Hematopoietic multipotent progenitor cell (in vitro differentiated cells): ENCODE results near the gene DPEP2. TPM values are rescaled to one million over a fixed set of nuclear protein-coding genes. Genes with fewer than 3 reads are reported as not detected.
"Not testable (repeated sequence)": the region's sequence is repeated elsewhere in the genome, so short reads cannot be mapped to it uniquely, and the experiment has no call there.

Experiments used
- DNase-seq, 3 donors: peaks; one replicate each; pipeline ENCODE4 v3.0.0-alpha.2; 2011 to 2015; ENCODE audit warnings: low read depth in 2 of 3, low spot score in 2 of 3
- total RNA-seq: library from RNA; depleted of rRNA; stranded (reverse); fragments of >200 nt; gene quantifications from one replicate; pipeline ENCODE4 v1.2.3, GENCODE V29; 2012

Gene DPEP2
- total RNA-seq, result 55.2 TPM

GRCh38 chr16:67998779-67999688 is at the start of gene DPEP2:
Gene DPEP2 (minus strand): TSS chr16:67999484. CDS start chr16:67993212, 6,272 bp downstream.
- peak in 2 of 3 donors; percentile 61 to 73 for DNase-seq

GRCh38 chr16:68047987-68048386 is 48.7 kb upstream of the DPEP2 start:
- no peak for DNase-seq

- DNase-seq, result no peak
These were observed 46.8 kb upstream of the DPEP2 start for GRCh38 chr16:68046106-68046505.

GRCh38 chr16:68041783-68042182 is 42.5 kb upstream of the DPEP2 start:
- no peak for DNase-seq

- DNase-seq, result peak; percentile 82 to 89 (median 86)
These were observed 41.4 kb upstream of the DPEP2 start for GRCh38 chr16:68040506-68041288.

GRCh38 chr16:68037841-68038597 is 38.7 kb upstream of the DPEP2 start:
- peak in 1 of 3 donors; percentile 42 for DNase-seq

- DNase-seq, result no peak
These were observed 35.9 kb upstream of the DPEP2 start for GRCh38 chr16:68035227-68035626.

- DNase-seq, result no peak
These were observed 33.8 kb upstream of the DPEP2 start for GRCh38 chr16:68033101-68033500.

GRCh38 chr16:68031951-68032350 is 32.7 kb upstream of the DPEP2 start:
- DNase-seq, result no peak

- not testable (repeated sequence) for DNase-seq
These were observed 30.8 kb upstream of the DPEP2 start for GRCh38 chr16:68030108-68030507.

- no peak for DNase-seq
These were observed 29.7 kb upstream of the DPEP2 start for GRCh38 chr16:68028996-68029395.

- DNase-seq, result peak; percentile 92 to 97 (median 95)
These were observed 23.6 kb upstream of the DPEP2 start, which contains the start of the genes DDX28 and DUS2 for GRCh38 chr16:68022728-68023537. Gene DDX28 (minus strand): TSS chr16:68023232. CDS start chr16:68023202, 30 bp downstream. Gene DUS2 (plus strand): TSS chr16:68023284. CDS start chr16:68038024, 14,740 bp downstream.

- DNase-seq, result no peak
These were observed 23.0 kb upstream of the DPEP2 start for GRCh38 chr16:68022278-68022727.

- no peak for DNase-seq
These were observed 22.2 kb upstream of the DPEP2 start for GRCh38 chr16:68021490-68021889.

GRCh38 chr16:68019167-68019680 is 19.9 kb upstream of the DPEP2 start:
- no peak for DNase-seq

- no peak for DNase-seq
These were observed 16.4 kb upstream of the DPEP2 start, which contains the start of gene DPEP2NB for GRCh38 chr16:68015681-68016080. Gene DPEP2NB (minus strand): TSS chr16:68015911. CDS start chr16:68015770, 141 bp downstream.

- peak in 1 of 3 donors; percentile 69 for DNase-seq
These were observed 14.2 kb upstream of the DPEP2 start for GRCh38 chr16:68013440-68013839.

GRCh38 chr16:68009872-68010271 is 10.6 kb upstream of the DPEP2 start:
- not testable (repeated sequence) for DNase-seq

GRCh38 chr16:68009157-68009735 is 10.0 kb upstream of the DPEP2 start:
- no peak for DNase-seq
